Measurements from ENCODE around the gene AJAP1.
"Not testable (repeated sequence)": the region's sequence is repeated elsewhere in the genome, so short reads cannot be mapped to it uniquely, and the experiment has no call there.

AJAP1 gene

GRCh38 chr1:4653796-4654725 is at the start of gene AJAP1:
Gene AJAP1 (plus strand): TSS chr1:4654609. CDS start chr1:4655426, 817 bp downstream.
- in situ Hi-C loops (cut with HindIII; ENCODE audit: low pct_ligation_motif_present, low pct_unique_long_range_greater_than_20kb, low sequenced_read_pairs): no loop called here
- no peak for DNase-seq

- DNase-seq: no peak
- in situ Hi-C loops (cut with HindIII; ENCODE audit: low pct_ligation_motif_present, low pct_unique_long_range_greater_than_20kb, low sequenced_read_pairs): no loop called here
Observed at GRCh38 chr1:4605158-4605557, 49.3 kb upstream of the AJAP1 start.

- in situ Hi-C loops (cut with HindIII; ENCODE audit: low pct_ligation_motif_present, low pct_unique_long_range_greater_than_20kb, low sequenced_read_pairs): no loop called here
- no peak for DNase-seq
Observed at GRCh38 chr1:4611563-4612341, 42.7 kb upstream of the AJAP1 start.

GRCh38 chr1:4612991-4613390 is 41.4 kb upstream of the AJAP1 start:
- in situ Hi-C loops (cut with HindIII; ENCODE audit: low pct_ligation_motif_present, low pct_unique_long_range_greater_than_20kb, low sequenced_read_pairs): no loop called here
- no peak for DNase-seq

GRCh38 chr1:4613606-4614370 is 40.6 kb upstream of the AJAP1 start:
- in situ Hi-C loops (cut with HindIII; ENCODE audit: low pct_ligation_motif_present, low pct_unique_long_range_greater_than_20kb, low sequenced_read_pairs): no loop called here
- no peak for DNase-seq

GRCh38 chr1:4614371-4615137 is 39.9 kb upstream of the AJAP1 start:
- DNase-seq: no peak
- in situ Hi-C loops (cut with HindIII; ENCODE audit: low pct_ligation_motif_present, low pct_unique_long_range_greater_than_20kb, low sequenced_read_pairs): no loop called here

- DNase-seq: no peak
- in situ Hi-C loops (cut with HindIII; ENCODE audit: low pct_ligation_motif_present, low pct_unique_long_range_greater_than_20kb, low sequenced_read_pairs): no loop called here
Observed at GRCh38 chr1:4615138-4615470, 39.3 kb upstream of the AJAP1 start.

GRCh38 chr1:4615501-4615900 is 38.9 kb upstream of the AJAP1 start:
- in situ Hi-C loops (cut with HindIII; ENCODE audit: low pct_ligation_motif_present, low pct_unique_long_range_greater_than_20kb, low sequenced_read_pairs): no loop called here
- DNase-seq: no peak

GRCh38 chr1:4616831-4617465 is 37.5 kb upstream of the AJAP1 start:
- in situ Hi-C loops (cut with HindIII; ENCODE audit: low pct_ligation_motif_present, low pct_unique_long_range_greater_than_20kb, low sequenced_read_pairs): no loop called here
- no peak for DNase-seq

GRCh38 chr1:4617506-4617905 is 36.9 kb upstream of the AJAP1 start:
- no peak for DNase-seq
- in situ Hi-C loops (cut with HindIII; ENCODE audit: low pct_ligation_motif_present, low pct_unique_long_range_greater_than_20kb, low sequenced_read_pairs): no loop called here

- DNase-seq; in situ Hi-C loops (cut with HindIII; ENCODE audit: low pct_ligation_motif_present, low pct_unique_long_range_greater_than_20kb, low sequenced_read_pairs): not testable (repeated sequence)
Observed at GRCh38 chr1:4618827-4619226, 35.6 kb upstream of the AJAP1 start.

GRCh38 chr1:4621646-4622045 is 32.8 kb upstream of the AJAP1 start:
- DNase-seq: no peak
- in situ Hi-C loops (cut with HindIII; ENCODE audit: low pct_ligation_motif_present, low pct_unique_long_range_greater_than_20kb, low sequenced_read_pairs): no loop called here

GRCh38 chr1:4622821-4623220 is 31.6 kb upstream of the AJAP1 start:
- in situ Hi-C loops (cut with HindIII; ENCODE audit: low pct_ligation_motif_present, low pct_unique_long_range_greater_than_20kb, low sequenced_read_pairs): no loop called here
- no peak for DNase-seq

- in situ Hi-C loops (cut with HindIII; ENCODE audit: low pct_ligation_motif_present, low pct_unique_long_range_greater_than_20kb, low sequenced_read_pairs): no loop called here
- no peak for DNase-seq
Observed at GRCh38 chr1:4624141-4624715, 30.2 kb upstream of the AJAP1 start.

GRCh38 chr1:4624801-4625200 is 29.6 kb upstream of the AJAP1 start:
- in situ Hi-C loops (cut with HindIII; ENCODE audit: low pct_ligation_motif_present, low pct_unique_long_range_greater_than_20kb, low sequenced_read_pairs): no loop called here
- no peak for DNase-seq

- in situ Hi-C loops (cut with HindIII; ENCODE audit: low pct_ligation_motif_present, low pct_unique_long_range_greater_than_20kb, low sequenced_read_pairs): no loop called here
- DNase-seq: no peak
Observed at GRCh38 chr1:4626061-4626460, 28.3 kb upstream of the AJAP1 start.

GRCh38 chr1:4626560-4627319 is 27.7 kb upstream of the AJAP1 start:
- no peak for DNase-seq
- in situ Hi-C loops (cut with HindIII; ENCODE audit: low pct_ligation_motif_present, low pct_unique_long_range_greater_than_20kb, low sequenced_read_pairs): no loop called here

Measured in ACHN (cell line).